H1 (cell line): Measurements from ENCODE around the gene YPEL4. TPM values are rescaled to one million over a fixed set of nuclear protein-coding genes. Genes with fewer than 3 reads are reported as not detected.
A peak's percentile ranks its signal among the peaks of the same experiment; 100 is the strongest.

Experiments
- CHD1 ChIP-seq: IDR thresholded peaks from 2 replicates; pipeline ENCODE4 v1.6.1; 2012; ENCODE audit warnings: low read depth, low read length, improper control_type of control experiment
- CHD2 ChIP-seq: IDR thresholded peaks from 2 replicates; pipeline ENCODE4 v1.6.1; 2012; ENCODE audit warnings: low read length, improper control_type of control experiment
- GTF2F1 ChIP-seq: IDR thresholded peaks from 2 replicates; pipeline ENCODE4 v1.6.1; 2012; ENCODE audit warnings: low read depth, low read length, improper control_type of control experiment, borderline replicate concordance
- JUND ChIP-seq: IDR thresholded peaks from 2 replicates; pipeline ENCODE4 v1.6.1; 2011; ENCODE audit warnings: mild to moderate bottlenecking, improper control_type of control experiment, low read length
- KDM1A ChIP-seq: fragments of 200-600, 300-600 bp; sonication (generic); IDR thresholded peaks from 2 replicates; pipeline ENCODE4 v1.7.1; 2016; ENCODE audit warnings: mild to moderate bottlenecking, low read length, borderline replicate concordance
- KDM4A ChIP-seq: IDR thresholded peaks from one replicate; pipeline ENCODE4 v1.7.1; 2012; ENCODE audit warnings: low read depth, mild to moderate bottlenecking, moderate library complexity, low read length, inconsistent platforms; ENCODE audit not compliant: severe bottlenecking
- NRF1 ChIP-seq: IDR thresholded peaks from 2 replicates; pipeline ENCODE4 v1.6.1; 2011; ENCODE audit warnings: mild to moderate bottlenecking, low read depth, low read length, improper control_type of control experiment
- PHF8 ChIP-seq: fragments of 200-600 bp; sonication (generic); conservative IDR thresholded peaks from 2 replicates; pipeline ENCODE4 v1.7.1; 2012; ENCODE audit warnings: low read depth, mild to moderate bottlenecking, inconsistent platforms, low read length, moderate library complexity
- POLR2A ChIP-seq, 2 experiments: IDR thresholded peaks; 1 replicate in 1 of 2; 2 replicates in 1 of 2; pipeline ENCODE4 v1.6.1; 2011; ENCODE audit warnings: low read depth in 2 of 2, low read length in 2 of 2, mild to moderate bottlenecking in 2 of 2; ENCODE audit errors: control extremely low read depth in 1 of 2
- POU5F1 ChIP-seq: IDR thresholded peaks from 2 replicates; pipeline ENCODE4 v1.6.1; 2011; ENCODE audit warnings: low read depth, mild to moderate bottlenecking, low read length, moderate library complexity
- RAD21 ChIP-seq, 2 experiments: IDR thresholded peaks in 1 of 2; conservative IDR thresholded peaks in 1 of 2; 2 replicates each; pipeline ENCODE4 v1.6.1; 2011; ENCODE audit warnings: low read depth in 2 of 2, low read length in 2 of 2, improper control_type of control experiment in 1 of 2, inconsistent platforms in 1 of 2, mild to moderate bottlenecking in 1 of 2, moderate library complexity in 1 of 2
- RBBP5 ChIP-seq: IDR thresholded peaks from 2 replicates; pipeline ENCODE4 v1.7.1; 2012; ENCODE audit warnings: low read depth, mild to moderate bottlenecking, inconsistent platforms, low read length, moderate library complexity, borderline replicate concordance
- RFX5 ChIP-seq: IDR thresholded peaks from 2 replicates; pipeline ENCODE4 v1.6.1; 2011; ENCODE audit warnings: low read depth, low read length, improper control_type of control experiment, borderline replicate concordance
- RNF2 ChIP-seq: fragments of 200-900, 300-1000 bp; sonication (generic); IDR thresholded peaks from 2 replicates; pipeline ENCODE4 v1.7.1; 2016; ENCODE audit warnings: borderline replicate concordance, low read depth, mild to moderate bottlenecking, antibody characterized with exemption, low read length; ENCODE audit not compliant: poor library complexity, severe bottlenecking; ENCODE audit errors: missing control alignments
- SIRT6 ChIP-seq: IDR thresholded peaks from one replicate; pipeline ENCODE4 v1.7.1; 2012; ENCODE audit warnings: low read length, inconsistent platforms
- SP1 ChIP-seq: IDR thresholded peaks from 2 replicates; pipeline ENCODE4 v1.6.1; 2011; ENCODE audit warnings: low read depth, low read length
- SUZ12 ChIP-seq: fragments of 200-600 bp; sonication (generic); IDR thresholded peaks from 2 replicates; pipeline ENCODE4 v1.6.1; 2012; ENCODE audit warnings: mild to moderate bottlenecking, inconsistent platforms, low read length, moderate library complexity, mixed read lengths
- TAF1 ChIP-seq: IDR thresholded peaks from 2 replicates; pipeline ENCODE4 v1.6.1; 2011; ENCODE audit warnings: mild to moderate bottlenecking, low read depth, low read length
- YY1 ChIP-seq: IDR thresholded peaks from 2 replicates; pipeline ENCODE4 v1.6.1; 2011; ENCODE audit warnings: low read depth, mild to moderate bottlenecking, low read length
- ZNF274 ChIP-seq: IDR thresholded peaks from 2 replicates; pipeline ENCODE4 v1.7.0; 2012; ENCODE audit warnings: low read length, borderline replicate concordance; ENCODE audit errors: extremely low read depth
- polyA plus RNA-seq, 7 experiments: library from polyadenylated mRNA; depleted of rRNA in 3 of 7; stranded (reverse) in 5 of 7; unstranded in 2 of 7; fragments of >200 nt in 5 of 7; fragments of 200-250 nt in 2 of 7; gene quantifications; 1 replicate in 5 of 7; 2 replicates in 1 of 7; 4 replicates in 1 of 7; pipeline versions ENCODE4 v1.2.1 to v1.2.3, GENCODE V29; 2011 to 2013; ENCODE audit warnings: missing spikeins in 2 of 7, mixed read lengths in 2 of 7
- total RNA-seq: library from RNA; stranded (reverse); fragmentation: NEBNext Ultra II Directional; extraction: Animal tissue kit (Norgen Biotek cat#: 25700); gene quantifications from 2 replicates; pipeline ENCODE4 v1.2.1, GENCODE V29; 2021

Gene YPEL4
- total and polyA plus RNA-seq, 2 of the 8 experiments (the other 6 are each of a cell fraction or from before 2014, with no cell fraction given) = 0.13 to 0.38 TPM

- TF ChIP-seq KDM1A (no peak), CHD1 (no peak), RNF2 (no peak), NRF1 (0 out of 2 replicates have a peak, but pooled peaks have one; percentile 15), YY1 (no peak), JUND (no peak), TAF1 (peak; percentile 87), RBBP5 (peak; percentile 98; the same call in 1 of the 2 replicates), ZNF274 (no peak), KDM4A (peak; percentile 69), SUZ12 (no peak), PHF8 (peak; percentile 91), POLR2A (IDR thresholded peaks at IDR 0.05; ENCODE audit: control extremely low read depth in 1 of 2, low read depth in 2 of 2, low read length in 2 of 2) (peak; percentile 20 to 92; a peak in 2 of 3 replicates), RFX5 (no peak), GTF2F1 (peak; percentile 80; the same call in 1 of the 2 replicates), SIRT6 (no peak), CHD2 (peak; percentile 92), SP1 (no peak), POU5F1 (no peak), RAD21 (IDR thresholded peaks at IDR 0.05 in 1 of 2, conservative IDR thresholded peaks at IDR 0.05 in 1 of 2; ENCODE audit: low read depth in 2 of 2, low read length in 2 of 2) (no peak)
These were observed 18.2 kb upstream of the YPEL4 start, which contains the start of gene ZDHHC5 (continued) for GRCh38 chr11:57667736-57668433.
